DMS 273 (cell line): Measurements from ENCODE around the gene COBLL1.
A peak's percentile ranks its signal among the peaks of the same experiment; 100 is the strongest.
"Not testable (repeated sequence)": the region's sequence is repeated elsewhere in the genome, so short reads cannot be mapped to it uniquely, and the experiment has no call there.

Experiments used
- DNase-seq: peaks from one replicate; lab custom pipeline; 2025; ENCODE audit not compliant: unreplicated experiment; lab: John Stamatoyannopoulos, UW

Gene COBLL1

DNA sequence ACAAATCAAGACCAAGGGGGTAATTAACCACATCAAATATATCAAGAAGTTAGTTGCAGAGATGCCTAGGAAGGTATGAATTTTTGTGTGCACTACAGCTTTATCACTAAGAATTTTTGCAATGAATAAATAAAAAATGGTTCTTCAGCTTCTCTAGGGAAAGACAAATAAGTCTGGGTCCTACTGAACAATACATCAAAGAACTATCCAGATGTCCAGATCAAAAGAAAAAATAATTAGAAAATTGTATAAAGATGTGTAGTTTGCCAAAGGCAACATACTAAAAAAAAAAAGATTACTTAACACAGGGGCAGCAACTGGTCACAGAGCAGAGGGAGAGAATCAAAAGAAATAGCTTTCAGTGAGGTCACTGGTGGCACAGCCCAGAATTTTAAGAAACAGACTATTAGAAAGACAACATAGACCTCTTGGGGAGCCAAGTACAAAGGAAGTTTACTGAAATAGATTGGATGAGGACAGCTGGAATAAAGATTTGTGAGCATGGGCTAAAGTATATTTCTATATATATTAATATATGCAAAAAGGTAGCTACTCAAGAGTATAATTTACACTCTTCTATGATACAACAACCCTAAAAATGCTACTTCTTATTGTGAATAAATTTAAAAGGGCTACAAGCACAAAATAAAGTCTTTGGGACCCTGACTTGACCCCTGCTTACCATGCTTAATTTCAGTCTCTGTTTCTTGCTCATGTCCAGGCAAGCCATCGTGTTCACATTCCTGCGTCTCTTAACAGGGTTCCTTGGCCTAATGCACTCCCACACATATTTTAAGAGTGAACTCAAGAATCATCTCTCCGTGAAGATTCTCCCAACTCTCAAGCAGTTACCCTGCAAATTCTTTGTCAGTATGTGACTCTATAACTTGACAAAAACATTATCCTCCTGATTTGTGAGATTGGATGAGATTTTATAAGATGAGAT is 121.4 kb downstream of the COBLL1 start:
- no peak for DNase-seq

- DNase-seq = peak; percentile 46
These were observed 124.4 kb downstream of the COBLL1 start for GRCh38 chr2:164717000-164717803.

DNA sequence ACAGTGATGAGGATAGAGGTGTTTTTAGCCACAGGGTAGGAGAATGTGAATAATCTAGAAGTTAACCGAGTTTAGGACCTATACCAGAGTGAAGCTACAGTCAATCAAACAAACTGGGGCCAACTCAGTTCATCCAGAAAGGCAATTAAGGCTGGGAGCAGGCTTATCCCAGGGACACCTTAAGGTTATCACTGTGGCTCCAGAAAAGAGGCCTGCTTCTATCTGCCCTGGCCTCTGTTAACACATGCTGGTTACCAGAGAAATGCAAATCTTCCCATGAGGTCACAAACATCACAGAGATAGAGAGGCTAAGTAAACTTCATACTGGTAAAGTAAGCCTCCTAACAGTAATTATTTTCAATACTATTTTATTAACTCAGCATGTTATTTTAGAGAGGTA is 127.2 kb downstream of the COBLL1 start:
- DNase-seq = no peak

GRCh38 chr2:164711766-164712138 is 129.9 kb downstream of the COBLL1 start:
- no peak for DNase-seq

GRCh38 chr2:164710837-164711765 is 130.5 kb downstream of the COBLL1 start:
- DNase-seq = no peak

GRCh38 chr2:164710252-164710836 is 131.3 kb downstream of the COBLL1 start:
- not testable (repeated sequence) for DNase-seq

GRCh38 chr2:164706522-164706921 is 135.1 kb downstream of the COBLL1 start:
- DNase-seq = no peak

GRCh38 chr2:164705412-164706167 is 136.0 kb downstream of the COBLL1 start:
- DNase-seq = no peak

DNA sequence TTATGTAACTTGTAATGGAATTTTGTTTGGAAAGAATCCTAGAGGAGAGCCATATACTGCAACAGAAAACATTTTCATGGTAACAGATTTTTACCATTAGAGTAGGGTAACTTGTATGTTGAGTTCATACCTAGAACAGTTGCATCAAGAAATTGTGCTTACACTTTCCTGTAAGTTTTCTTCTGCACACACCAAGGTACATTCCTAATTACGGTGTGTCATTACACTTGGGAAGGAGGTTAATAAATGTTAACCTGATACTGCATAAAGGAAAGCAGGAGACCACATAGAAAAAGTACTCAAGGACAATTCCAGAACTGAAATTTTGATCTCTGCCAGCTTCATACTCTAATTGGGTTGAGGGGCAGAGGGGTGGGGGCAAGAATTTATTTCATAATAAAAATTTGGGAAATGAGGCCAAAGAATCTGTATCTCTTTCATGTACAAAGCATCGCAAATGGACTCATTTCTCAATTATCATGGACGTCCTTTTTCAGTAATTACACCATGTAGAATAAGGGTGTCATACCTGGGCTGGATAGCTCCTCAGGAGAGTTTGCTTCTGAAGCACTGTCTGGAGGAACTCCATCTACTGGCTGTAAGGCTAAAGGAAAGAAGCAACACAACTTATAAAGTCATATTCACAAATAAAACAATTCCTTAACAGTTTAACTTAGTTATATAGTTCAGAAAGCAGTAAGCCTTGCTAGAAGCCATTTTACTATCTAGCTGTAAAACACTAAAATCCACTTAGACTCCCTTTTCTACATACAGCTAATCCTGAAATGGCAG is 137.5 kb downstream of the COBLL1 start:
- no peak for DNase-seq

DNA sequence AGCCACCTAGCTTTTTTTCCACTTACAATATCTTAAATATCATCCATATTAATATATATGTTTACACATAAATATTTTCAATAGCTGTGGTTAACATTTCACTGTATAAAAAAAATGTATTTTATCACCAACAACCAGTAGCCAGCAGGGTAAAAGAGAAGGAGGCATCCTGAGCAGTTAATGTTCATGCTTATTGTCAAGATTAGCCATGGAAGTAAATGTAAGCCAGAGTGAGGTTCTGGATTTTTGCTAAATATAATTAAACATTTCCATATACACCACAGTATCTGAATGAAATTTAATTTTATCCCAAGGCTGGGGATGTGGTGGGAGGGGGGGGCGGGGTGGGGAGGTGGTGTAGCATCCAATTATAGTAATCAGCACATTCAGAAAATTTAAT is 140.1 kb downstream of the COBLL1 start:
- no peak for DNase-seq

GRCh38 chr2:164700390-164700789 is 141.2 kb downstream of the COBLL1 start:
- no peak for DNase-seq

DNA sequence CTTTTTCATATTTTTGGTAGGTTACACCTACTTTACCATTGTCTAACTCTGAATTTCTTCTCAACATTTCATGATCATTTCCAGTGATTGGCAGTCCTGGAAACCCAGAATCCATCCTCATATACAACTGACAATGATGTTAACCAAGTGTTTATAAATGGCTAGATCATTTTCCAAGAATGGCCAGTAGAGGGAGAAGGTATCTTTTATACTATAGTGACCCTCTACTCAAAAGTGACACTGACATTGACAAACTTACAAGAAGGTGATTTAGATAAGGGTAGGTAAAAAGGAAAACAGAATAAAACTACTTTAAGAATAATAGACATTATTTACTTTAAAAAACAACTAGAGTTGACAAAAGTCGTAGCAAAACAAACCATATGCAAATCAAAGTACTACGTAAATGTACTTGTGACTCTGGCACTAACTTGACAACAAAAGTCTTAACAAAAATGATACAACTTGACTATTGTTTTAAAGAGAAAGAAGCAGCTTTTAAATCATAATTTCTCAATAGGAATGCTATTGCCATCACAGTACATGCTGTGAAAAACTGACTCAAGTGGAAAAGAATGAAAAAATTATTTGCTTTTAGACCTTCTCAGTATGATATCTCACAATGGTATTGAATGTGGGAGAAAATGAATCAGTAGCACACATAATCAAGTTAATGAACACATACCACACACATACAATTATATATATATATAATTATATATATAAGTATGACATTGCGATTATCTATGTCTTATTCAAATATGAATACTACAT is 143.7 kb downstream of the COBLL1 start:
- peak; percentile 62 for DNase-seq

DNA sequence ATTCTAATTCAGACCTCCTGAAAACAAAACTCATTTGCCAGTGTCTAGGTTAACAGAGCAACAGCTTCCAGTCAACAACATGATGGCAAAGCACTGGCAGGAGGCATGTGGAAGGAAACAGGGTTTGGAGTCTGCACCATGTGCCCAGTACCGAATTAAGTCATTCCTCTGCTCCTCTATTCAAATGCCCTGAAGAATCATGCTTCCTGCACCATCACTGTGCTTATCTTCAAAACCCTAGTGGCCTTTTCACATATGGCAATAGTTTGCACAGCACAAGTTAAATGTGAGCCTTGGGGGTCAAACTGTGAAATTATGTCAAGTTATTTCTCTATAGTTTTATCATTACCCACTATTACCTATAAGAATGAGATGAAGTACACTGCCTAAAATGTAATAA is 145.0 kb downstream of the COBLL1 start:
- DNase-seq = peak; percentile 17

DNA sequence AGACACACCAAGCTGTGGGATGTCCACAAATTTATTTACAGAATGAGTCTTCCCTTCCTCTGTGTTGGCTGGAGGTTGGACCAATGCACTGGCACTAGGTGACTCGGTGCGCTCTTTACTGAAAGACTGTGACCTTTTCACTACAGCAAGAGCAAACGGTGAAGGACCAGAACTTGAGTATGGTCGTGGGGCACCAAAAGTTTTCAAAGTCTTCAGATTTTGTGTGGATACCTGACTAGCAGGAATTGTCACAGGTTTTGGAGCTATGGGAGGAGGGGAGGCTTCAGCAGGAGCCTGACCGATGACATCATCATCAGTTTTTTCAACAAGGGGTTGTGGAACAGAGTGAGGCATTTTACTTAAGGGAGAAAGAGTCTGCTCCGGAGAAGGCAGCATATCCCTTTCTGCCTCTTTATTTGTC is 147.3 kb downstream of the COBLL1 start:
- DNase-seq = no peak

GRCh38 chr2:164693834-164694233 is 147.8 kb downstream of the COBLL1 start:
- DNase-seq = no peak

DNA sequence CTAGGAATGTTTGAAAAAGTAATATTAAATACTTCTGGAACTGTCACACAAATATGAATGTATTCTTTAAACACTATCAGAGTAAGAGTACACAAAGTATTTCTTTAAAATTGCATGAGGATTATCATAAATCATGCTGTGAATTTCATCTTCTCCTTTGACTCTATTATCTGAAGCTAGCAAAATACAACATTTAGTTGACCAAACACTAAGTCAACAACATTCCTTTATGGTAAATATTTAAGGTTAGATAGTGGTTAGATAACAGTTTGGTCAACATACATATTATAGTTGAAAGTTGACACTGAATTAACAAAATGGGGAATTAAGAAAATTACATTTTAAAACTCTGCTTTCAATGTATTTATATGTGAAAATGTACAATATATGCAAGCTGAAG is 148.2 kb downstream of the COBLL1 start:
- no peak for DNase-seq

GRCh38 chr2:164692958-164693357 is 148.7 kb downstream of the COBLL1 start:
- no peak for DNase-seq

GRCh38 chr2:164692114-164692513 is 149.5 kb downstream of the COBLL1 start:
- DNase-seq = no peak
